KMS-11 (cell line): ENCODE results near the gene RIPK3.

Source experiments
- H2AFZ ChIP-seq: fragments of 200-600 bp; sonication (generic); 2 replicates; pipeline ENCODE4 v1.6.1; 2016; ENCODE audit warnings: antibody characterized with exemption, mixed run types, low read depth
- H3K27ac ChIP-seq: fragments of 200-600 bp; sonication (generic); 2 replicates; pipeline ENCODE4 v1.6.1; 2016; ENCODE audit warnings: mild to moderate bottlenecking, mixed run types
- H3K27me3 ChIP-seq: fragments of 200-600 bp; sonication (generic); 2 replicates; pipeline ENCODE4 v1.6.1; 2017; ENCODE audit warnings: mild to moderate bottlenecking, low read depth, mixed run types, moderate library complexity; ENCODE audit not compliant: insufficient read depth
- H3K36me3 ChIP-seq: fragments of 200-600 bp; sonication (generic); 2 replicates; pipeline ENCODE4 v1.6.1; 2017; ENCODE audit warnings: mild to moderate bottlenecking, mixed run types; ENCODE audit not compliant: insufficient read depth
- H3K4me1 ChIP-seq: fragments of 200-600 bp; sonication (generic); 2 replicates; pipeline ENCODE4 v1.6.1; 2016; ENCODE audit warnings: mild to moderate bottlenecking, low read depth, mixed run types; ENCODE audit not compliant: poor library complexity, severe bottlenecking
- H3K4me2 ChIP-seq: fragments of 200-600 bp; sonication (generic); 2 replicates; pipeline ENCODE4 v1.7.0; 2016; ENCODE audit warnings: mild to moderate bottlenecking, mixed run types
- H3K4me3 ChIP-seq: fragments of 200-600 bp; sonication (generic); IDR thresholded peaks from 2 replicates; pipeline ENCODE4 v1.6.1; 2017; ENCODE audit warnings: low read depth, low read length, mixed read lengths; ENCODE audit not compliant: insufficient read depth
- H3K79me2 ChIP-seq: fragments of 200-600 bp; sonication (generic); 2 replicates; pipeline ENCODE4 v1.6.1; 2016; ENCODE audit warnings: low read depth, mixed run types; ENCODE audit not compliant: insufficient read depth
- H3K9ac ChIP-seq: fragments of 200-600 bp; sonication (generic); 2 replicates; pipeline ENCODE4 v1.6.1; 2016; ENCODE audit warnings: mild to moderate bottlenecking, mixed run types
- H4K20me1 ChIP-seq: fragments of 200-600 bp; sonication (generic); 2 replicates; pipeline ENCODE4 v1.6.1; 2016; ENCODE audit warnings: mild to moderate bottlenecking, mixed run types; ENCODE audit not compliant: insufficient read depth
- CTCF ChIP-seq: fragments of 200-600 bp; sonication (generic); conservative IDR thresholded peaks from 2 replicates; pipeline ENCODE4 v1.6.1; 2017; ENCODE audit warnings: low read depth, mild to moderate bottlenecking, antibody characterized with exemption, low read length, moderate library complexity, mixed read lengths

Gene RIPK3

GRCh38 chr14:24332268-24332993 lies 7.4 kb downstream of the RIPK3 start:
- no peaks in the 10 kb centered on the region for H3K36me3 ChIP-seq
- H3K4me1 ChIP-seq, result peaks cover 12% of the 10 kb centered on the region
- H3K79me2 ChIP-seq, result no peaks in the 10 kb centered on the region
- peaks cover 11% of the 10 kb centered on the region; the same call in 1 of the 2 replicates for H3K27me3 ChIP-seq
- TF ChIP-seq CTCF, result peak; percentile 70
- peak overlapping the region; percentile 80 for H3K4me2 ChIP-seq
- no peak overlapping the region for H3K4me3 ChIP-seq
- no peaks in the 10 kb centered on the region for H4K20me1 ChIP-seq
- peak overlapping the region; percentile 81 for H2AFZ ChIP-seq
- H3K27ac ChIP-seq, result no peak overlapping the region
- H3K9ac ChIP-seq, result no peak overlapping the region

GRCh38 chr14:24331731-24332267 lies 8.0 kb downstream of the RIPK3 start:
- Histone ChIP-seq H3K4me2 (peak overlapping the region; percentile 80; the same call in 1 of the 2 replicates), H4K20me1 (no peaks in the 10 kb centered on the region), H3K27me3 (peaks cover 11% of the 10 kb centered on the region; the same call in 1 of the 2 replicates), H3K27ac (no peak overlapping the region), H3K4me1 (peaks cover 12% of the 10 kb centered on the region), H3K79me2 (no peaks in the 10 kb centered on the region), H3K4me3 (no peak overlapping the region), H3K9ac (no peak overlapping the region), H2AFZ (peak overlapping the region; percentile 81; the same call in 1 of the 2 replicates), H3K36me3 (no peaks in the 10 kb centered on the region)
- no peak for TF ChIP-seq CTCF

- no peak overlapping the region for H3K9ac ChIP-seq
- no peak for TF ChIP-seq CTCF
- no peaks in the 10 kb centered on the region for H4K20me1 ChIP-seq
- peaks cover 11% of the 10 kb centered on the region; the same call in 1 of the 2 replicates for H3K27me3 ChIP-seq
- peaks cover 12% of the 10 kb centered on the region for H3K4me1 ChIP-seq
- H2AFZ ChIP-seq, result no peak overlapping the region
- no peaks in the 10 kb centered on the region for H3K36me3 ChIP-seq
- H3K4me3 ChIP-seq, result no peak overlapping the region
- no peaks in the 10 kb centered on the region for H3K79me2 ChIP-seq
- H3K27ac ChIP-seq, result no peak overlapping the region
- no peak overlapping the region for H3K4me2 ChIP-seq
Observed at GRCh38 chr14:24330973-24331674, 8.7 kb downstream of the RIPK3 start.

GRCh38 chr14:24329736-24330135 lies 10.1 kb downstream of the RIPK3 start:
- no peaks in the 10 kb centered on the region for H3K36me3 ChIP-seq
- no peak overlapping the region for H3K4me2 ChIP-seq
- H4K20me1 ChIP-seq, result no peaks in the 10 kb centered on the region
- no peaks in the 10 kb centered on the region for H3K79me2 ChIP-seq
- H3K9ac ChIP-seq, result no peak overlapping the region
- H3K4me1 ChIP-seq, result peaks cover 12% of the 10 kb centered on the region
- H3K27me3 ChIP-seq, result peaks cover 11% of the 10 kb centered on the region; the same call in 1 of the 2 replicates
- no peak for TF ChIP-seq CTCF
- no peak overlapping the region for H3K27ac ChIP-seq
- H3K4me3 ChIP-seq, result no peak overlapping the region
- H2AFZ ChIP-seq, result no peak overlapping the region
